Fibroblast of lung (primary cell): ENCODE data around the gene STX7. TPM values are rescaled to one million over a fixed set of nuclear protein-coding genes. Genes with fewer than 3 reads are reported as not detected.

Source experiments
- DNase-seq, 2 donors: peaks; one replicate each; pipeline versions ENCODE4 v3.0.0 to v3.0.0-alpha.2; 2010; ENCODE audit warnings: low read depth in 2 of 2
- H2AFZ ChIP-seq: 2 replicates; pipeline ENCODE4 v1.5.1; 2012; ENCODE audit warnings: low read length, control low read depth, inconsistent platforms
- H3K27ac ChIP-seq: 2 replicates; pipeline ENCODE4 v1.5.1; 2011; ENCODE audit warnings: low read length, control low read depth; ENCODE audit not compliant: insufficient read depth
- H3K27me3 ChIP-seq: 2 replicates; pipeline ENCODE4 v1.5.1; 2011; ENCODE audit warnings: mild to moderate bottlenecking, low read length; ENCODE audit not compliant: control insufficient read depth, insufficient read depth
- H3K36me3 ChIP-seq: 2 replicates; pipeline ENCODE4 v1.5.1; 2011; ENCODE audit warnings: low read length; ENCODE audit not compliant: control insufficient read depth, insufficient read depth
- H3K4me1 ChIP-seq: 2 replicates; pipeline ENCODE4 v1.5.1; 2011; ENCODE audit warnings: low read length; ENCODE audit not compliant: control insufficient read depth, insufficient read depth; ENCODE audit errors: extremely low read depth
- H3K4me2 ChIP-seq: 2 replicates; pipeline ENCODE4 v1.5.1; 2011; ENCODE audit warnings: low read length, control low read depth; ENCODE audit not compliant: insufficient read depth; ENCODE audit errors: extremely low read depth
- H3K4me3 ChIP-seq, 4 experiments: fragments of 200-600 bp in 1 of 4; sonication (generic) in 1 of 4; replicated peaks in 1 of 4; 2 replicates each; pipeline ENCODE4 v1.5.1; 2011 to 2016; ENCODE audit warnings: low read length in 4 of 4, low read depth in 3 of 4, mild to moderate bottlenecking in 3 of 4, control low read depth in 2 of 4, inconsistent platforms in 1 of 4, mixed read lengths in 1 of 4; ENCODE audit not compliant: insufficient read depth in 1 of 4; ENCODE audit errors: control extremely low read depth in 1 of 4
- H3K79me2 ChIP-seq: 2 replicates; pipeline ENCODE4 v1.5.1; 2012; ENCODE audit warnings: mild to moderate bottlenecking, low read length, inconsistent platforms; ENCODE audit not compliant: control insufficient read depth, insufficient read depth
- H3K9ac ChIP-seq: 2 replicates; pipeline ENCODE4 v1.5.1; 2011; ENCODE audit warnings: mild to moderate bottlenecking, low read length, control low read depth; ENCODE audit not compliant: insufficient read depth
- H3K9me3 ChIP-seq: 2 replicates; pipeline ENCODE4 v1.5.1; 2012; ENCODE audit warnings: low read depth, low read length; ENCODE audit not compliant: control insufficient read depth, insufficient read depth
- H4K20me1 ChIP-seq: 2 replicates; pipeline ENCODE4 v1.5.1; 2011; ENCODE audit warnings: low read length; ENCODE audit not compliant: control insufficient read depth, insufficient read depth; ENCODE audit errors: extremely low read depth
- CTCF ChIP-seq, 2 donors: IDR thresholded peaks in 1 of 2; conservative IDR thresholded peaks in 1 of 2; 1 replicate in 1 of 2; 2 replicates in 1 of 2; pipeline ENCODE4 v1.5.1; 2011 to 2012; ENCODE audit warnings: low read length in 2 of 2, control low read depth in 1 of 2, inconsistent platforms in 1 of 2, low read depth in 1 of 2, mild to moderate bottlenecking in 1 of 2
- EZH2 ChIP-seq: IDR thresholded peaks from 2 replicates; pipeline ENCODE4 v1.5.1; 2012; ENCODE audit warnings: low read length, control low read depth, mild to moderate bottlenecking; ENCODE audit errors: missing control alignments
- polyA plus RNA-seq, 2 donors: library from polyadenylated mRNA; depleted of rRNA in 1 of 2; stranded (reverse) in 1 of 2; unstranded in 1 of 2; fragments of >200 nt; gene quantifications; 2 replicates each; pipeline ENCODE4 v1.2.1, GENCODE V29; 2011 to 2012; ENCODE audit warnings: missing spikeins in 1 of 2
- total RNA-seq: library from RNA; depleted of rRNA; stranded (reverse); fragments of >200 nt; gene quantifications from 2 replicates; pipeline ENCODE4 v1.2.1, GENCODE V29; 2014

The STX7 gene
- total and polyA plus RNA-seq, 2 donors (not counting 1 experiment from before 2014, with no cell fraction given) = 52.1 to 53.0 TPM

DNA sequence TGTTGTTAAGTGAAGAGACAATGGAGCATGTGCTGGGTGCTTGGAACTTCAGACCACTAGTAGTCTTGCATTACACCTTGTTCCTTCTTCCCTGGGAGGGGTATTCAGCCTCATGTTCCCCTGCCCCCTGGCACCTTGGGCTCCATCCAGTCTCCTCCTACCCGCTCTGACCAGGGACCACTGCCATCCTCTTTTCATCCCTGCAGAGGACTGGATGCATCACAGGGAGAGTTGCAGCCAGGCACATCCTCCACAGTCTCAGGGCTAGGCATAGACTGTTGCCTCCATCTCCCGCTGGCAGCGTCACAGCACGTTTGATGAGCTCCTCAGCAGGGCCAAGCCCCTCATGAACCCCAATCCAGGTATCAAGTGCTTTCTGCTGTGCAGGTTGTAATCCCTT is 38.3 kb upstream of the STX7 start:
- Histone ChIP-seq H3K79me2 (no peaks in the 10 kb centered on the region), H2AFZ (no peak overlapping the region), H3K27me3 (peaks cover 3% of the 10 kb centered on the region), H3K27ac (no peak overlapping the region), H3K4me1 (no peaks in the 10 kb centered on the region), H4K20me1 (no peaks in the 10 kb centered on the region), H3K9ac (no peak overlapping the region), H3K4me2 (no peak overlapping the region), H3K4me3 (no peak overlapping the region), H3K9me3 (no peaks in the 10 kb centered on the region), H3K36me3 (no peaks in the 10 kb centered on the region)
- no peak for DNase-seq
- TF ChIP-seq CTCF (conservative IDR thresholded peaks at IDR 0.05 in 1 of 2, IDR thresholded peaks at IDR 0.05 in 1 of 2; ENCODE audit: low read depth in 1 of 2, low read length in 2 of 2) (no peak), EZH2 (no peak)

GRCh38 chr6:132548746-132549463 is 36.0 kb upstream of the STX7 start:
- DNase-seq = no peak
- no peaks in the 10 kb centered on the region for H3K4me1 ChIP-seq
- H3K9ac ChIP-seq = no peak overlapping the region
- no peak overlapping the region for H3K4me2 ChIP-seq
- H3K4me3 ChIP-seq = no peak overlapping the region
- no peaks in the 10 kb centered on the region for H4K20me1 ChIP-seq
- peaks cover 11% of the 10 kb centered on the region for H3K27me3 ChIP-seq
- H3K27ac ChIP-seq = no peak overlapping the region
- no peak overlapping the region for H2AFZ ChIP-seq
- H3K9me3 ChIP-seq = no peaks in the 10 kb centered on the region
- H3K79me2 ChIP-seq = no peaks in the 10 kb centered on the region
- no peak for TF ChIP-seq CTCF (conservative IDR thresholded peaks at IDR 0.05 in 1 of 2, IDR thresholded peaks at IDR 0.05 in 1 of 2; ENCODE audit: low read depth in 1 of 2, low read length in 2 of 2)
- TF ChIP-seq EZH2 = no peak
- no peaks in the 10 kb centered on the region for H3K36me3 ChIP-seq

DNA sequence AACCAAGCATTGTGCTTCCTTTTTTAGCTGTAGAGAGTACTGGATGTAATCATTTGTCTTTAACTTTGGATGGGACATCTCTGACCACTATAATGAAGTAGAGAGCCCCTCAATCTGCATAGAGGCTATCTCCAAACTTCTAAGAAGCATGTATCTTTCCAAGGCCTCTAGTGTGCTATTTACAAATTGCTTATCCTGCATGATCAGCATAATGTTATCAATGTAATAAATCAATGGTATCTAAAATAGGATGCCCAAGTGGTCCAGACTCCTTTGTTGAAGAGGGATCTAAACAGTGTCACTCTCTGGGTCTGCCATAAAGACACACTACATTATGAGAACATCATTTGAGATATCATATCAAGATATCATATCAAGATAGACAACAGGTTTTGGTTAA is 31.9 kb upstream of the STX7 start:
- TF ChIP-seq EZH2 (no peak), CTCF (conservative IDR thresholded peaks at IDR 0.05 in 1 of 2, IDR thresholded peaks at IDR 0.05 in 1 of 2; ENCODE audit: low read depth in 1 of 2, low read length in 2 of 2) (no peak)
- H3K27me3 ChIP-seq = peaks cover 8% of the 10 kb centered on the region
- DNase-seq = no peak

More for the DNA sequence above, 31.9 kb upstream of the STX7 start:
- no peak overlapping the region for H2AFZ ChIP-seq
- no peaks in the 10 kb centered on the region for H3K9me3 ChIP-seq
- no peaks in the 10 kb centered on the region for H3K36me3 ChIP-seq
- no peaks in the 10 kb centered on the region for H3K4me1 ChIP-seq
- no peak overlapping the region for H3K4me2 ChIP-seq
- H3K79me2 ChIP-seq = no peaks in the 10 kb centered on the region
- no peak overlapping the region for H3K27ac ChIP-seq
- H3K4me3 ChIP-seq = no peak overlapping the region
- no peaks in the 10 kb centered on the region for H4K20me1 ChIP-seq
- H3K9ac ChIP-seq = no peak overlapping the region
